ACC112 (cell line): ENCODE data around the gene ATG5.
A peak's percentile ranks its signal among the peaks of the same experiment; 100 is the strongest.

Experiments used
- H2AFZ ChIP-seq: fragments of 200-600 bp; sonication (generic); one replicate; pipeline ENCODE4 v1.6.0; 2017; ENCODE audit warnings: antibody characterized with exemption, low read length; ENCODE audit not compliant: unreplicated experiment
- H3K27ac ChIP-seq: fragments of 200-600 bp; sonication (generic); 2 replicates; pipeline ENCODE4 v1.5.1; 2014; ENCODE audit warnings: low read depth, mild to moderate bottlenecking, antibody characterized with exemption, low read length, moderate library complexity
- H3K27me3 ChIP-seq: fragments of 200-600 bp; sonication (generic); 2 replicates; pipeline ENCODE4 v1.6.1; 2014; ENCODE audit warnings: mild to moderate bottlenecking, antibody characterized with exemption, low read length, moderate library complexity, mixed read lengths; ENCODE audit not compliant: insufficient read depth
- H3K36me3 ChIP-seq: fragments of 200-600 bp; sonication (generic); 2 replicates; pipeline ENCODE4 v1.6.1; 2016; ENCODE audit warnings: mild to moderate bottlenecking, antibody characterized with exemption, low read length, moderate library complexity, mixed read lengths; ENCODE audit not compliant: insufficient read depth
- H3K4me1 ChIP-seq: fragments of 200-600 bp; sonication (generic); one replicate; pipeline ENCODE4 v1.6.1; 2016; ENCODE audit warnings: low read length, mixed read lengths; ENCODE audit not compliant: insufficient read depth, unreplicated experiment, control insufficient read depth
- H3K4me3 ChIP-seq: fragments of 200-600 bp; sonication (generic); 2 replicates; pipeline ENCODE4 v1.5.1; 2014; ENCODE audit warnings: mild to moderate bottlenecking, low read depth, low read length
- H3K79me2 ChIP-seq: fragments of 200-600 bp; sonication (generic); one replicate; pipeline ENCODE4 v1.6.0; 2016; ENCODE audit warnings: low read length; ENCODE audit not compliant: control insufficient read depth, unreplicated experiment, insufficient read depth

The ATG5 gene

DNA sequence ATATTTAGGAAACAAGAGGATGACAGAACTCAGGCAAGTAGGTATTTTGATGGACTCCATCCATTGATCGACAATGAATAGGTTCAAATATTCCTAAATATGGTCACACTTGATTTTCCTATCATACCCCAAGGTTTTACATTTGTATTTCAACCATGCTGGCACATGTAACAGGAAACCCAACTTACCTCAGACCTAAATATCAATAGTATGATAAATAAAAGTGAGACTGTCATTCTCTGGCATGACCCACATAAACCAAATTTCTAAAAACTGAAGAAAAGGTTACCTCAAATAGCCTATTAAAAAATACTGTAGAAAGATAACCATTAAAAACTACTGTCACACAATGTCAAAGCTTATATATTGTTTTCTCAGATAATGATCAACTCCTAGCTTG, 142.1 kb downstream of the ATG5 start:
- Histone ChIP-seq H3K79me2 (no peaks in the 10 kb centered on the region), H3K36me3 (0 out of 2 replicates have a peak, but pooled peaks cover 8% of the 10 kb centered on the region), H2AFZ (no peak overlapping the region), H3K27ac (no peak overlapping the region), H3K4me3 (no peak overlapping the region), H3K4me1 (peaks cover 36% of the 10 kb centered on the region), H3K27me3 (no peaks in the 10 kb centered on the region)

DNA sequence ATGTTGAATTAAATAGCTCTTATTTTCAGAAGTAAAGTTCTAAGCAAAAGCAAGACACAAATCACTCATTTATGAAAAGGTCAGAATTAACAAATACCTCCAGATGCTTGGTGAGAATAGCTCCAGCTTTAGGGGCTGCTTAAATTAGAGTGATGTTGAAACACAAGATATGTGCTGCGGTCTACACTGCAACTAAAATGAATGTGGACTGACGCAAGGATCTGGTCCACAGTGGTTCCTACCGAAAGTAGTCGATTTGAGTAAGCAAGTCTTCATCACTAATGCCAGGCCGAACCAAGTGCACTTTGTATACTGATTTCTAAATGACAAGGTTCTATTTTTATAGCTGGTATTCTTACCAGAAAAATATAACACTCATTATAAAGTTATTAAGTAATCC, 143.1 kb downstream of the ATG5 start:
- Histone ChIP-seq H3K27ac (peak overlapping the region; percentile 82), H3K36me3 (0 out of 2 replicates have a peak, but pooled peaks cover 8% of the 10 kb centered on the region), H3K79me2 (no peaks in the 10 kb centered on the region), H2AFZ (no peak overlapping the region), H3K4me1 (peaks cover 30% of the 10 kb centered on the region), H3K4me3 (no peak overlapping the region), H3K27me3 (no peaks in the 10 kb centered on the region)

DNA sequence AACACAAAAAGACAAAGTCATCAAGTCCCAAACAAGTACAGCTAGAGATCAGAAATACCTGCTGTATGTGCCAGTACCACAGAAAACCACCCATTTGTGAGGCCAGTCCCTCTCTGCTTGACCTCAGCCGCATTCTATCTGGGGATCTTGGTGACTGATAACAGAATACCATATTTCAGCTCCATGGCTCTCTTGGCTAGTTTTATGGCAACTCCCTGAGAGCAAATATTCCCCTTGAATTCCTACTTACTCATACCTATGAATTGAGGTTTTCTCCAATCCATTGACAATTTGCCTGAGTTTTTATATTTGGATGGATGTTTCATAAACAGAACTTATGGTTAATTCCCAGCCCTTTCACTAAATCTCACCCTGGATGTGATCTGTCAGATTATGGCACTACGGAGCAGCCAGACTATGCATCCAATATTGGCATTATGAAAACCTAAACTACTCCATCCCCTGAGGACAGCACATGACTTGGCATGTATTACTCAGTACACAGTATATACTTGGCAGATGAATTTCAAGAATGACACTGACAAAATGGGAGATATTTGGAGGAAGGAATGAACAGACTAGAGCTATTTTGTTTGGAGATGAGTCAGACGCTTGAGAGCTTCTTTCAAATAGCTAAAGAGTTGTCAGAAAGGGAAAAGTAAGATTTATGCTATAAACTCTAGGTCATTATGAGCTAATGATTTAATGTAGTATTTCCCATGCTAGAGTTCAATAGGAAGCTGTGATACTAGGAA, 143.7 kb downstream of the ATG5 start:
- Histone ChIP-seq H3K79me2 (no peaks in the 10 kb centered on the region), H3K36me3 (0 out of 2 replicates have a peak, but pooled peaks cover 8% of the 10 kb centered on the region), H3K27me3 (no peaks in the 10 kb centered on the region), H3K27ac (peak overlapping the region; percentile 82), H3K4me1 (peaks cover 25% of the 10 kb centered on the region), H2AFZ (no peak overlapping the region), H3K4me3 (peak overlapping the region; percentile 48)

DNA sequence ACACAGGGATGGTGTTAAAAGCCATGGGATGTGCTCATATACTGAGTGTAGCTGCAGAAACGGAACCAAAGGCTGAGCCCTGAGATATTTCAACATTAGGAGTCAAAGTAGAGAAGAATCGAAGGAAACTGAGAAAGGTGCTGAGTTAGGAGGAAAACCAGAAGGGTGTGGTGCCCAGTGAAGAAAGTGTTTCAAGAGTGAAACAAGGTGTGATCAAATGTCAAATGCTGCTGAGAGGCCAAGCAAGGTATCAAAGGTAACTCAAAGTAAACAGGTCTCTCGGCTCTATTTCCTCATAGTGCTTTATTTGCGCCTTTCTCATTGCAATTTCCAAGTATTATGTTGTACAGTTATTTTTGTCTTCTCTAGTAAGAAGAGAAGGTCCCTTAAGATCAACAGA, 145.4 kb downstream of the ATG5 start:
- no peak overlapping the region for H3K27ac ChIP-seq
- H3K27me3 ChIP-seq = no peaks in the 10 kb centered on the region
- peaks cover 25% of the 10 kb centered on the region for H3K4me1 ChIP-seq
- no peak overlapping the region for H2AFZ ChIP-seq
- H3K36me3 ChIP-seq = no peaks in the 10 kb centered on the region
- no peaks in the 10 kb centered on the region for H3K79me2 ChIP-seq
- no peak overlapping the region for H3K4me3 ChIP-seq

DNA sequence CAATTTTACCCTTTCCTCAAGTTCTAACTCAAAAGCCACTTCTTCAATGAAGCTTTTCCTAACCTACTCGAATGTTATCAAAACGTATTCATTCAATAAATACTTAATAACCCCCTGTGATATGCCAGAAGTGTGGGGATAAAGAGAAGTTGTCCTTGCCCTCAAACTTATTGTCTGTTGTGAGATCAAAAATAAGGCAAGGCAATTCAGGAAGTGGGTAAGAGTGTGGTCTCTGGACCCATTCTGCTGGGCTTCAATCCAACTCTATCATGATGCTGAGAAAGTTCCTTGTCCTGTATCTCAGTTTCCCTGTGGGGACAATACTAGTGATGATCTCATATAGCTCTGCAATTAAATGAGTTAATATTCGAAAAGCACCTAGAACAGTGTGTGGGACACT, 146.7 kb downstream of the ATG5 start:
- Histone ChIP-seq H3K27ac (no peak overlapping the region), H3K4me3 (no peak overlapping the region), H3K27me3 (no peaks in the 10 kb centered on the region), H3K36me3 (no peaks in the 10 kb centered on the region), H3K4me1 (peaks cover 19% of the 10 kb centered on the region), H3K79me2 (no peaks in the 10 kb centered on the region), H2AFZ (no peak overlapping the region)

DNA sequence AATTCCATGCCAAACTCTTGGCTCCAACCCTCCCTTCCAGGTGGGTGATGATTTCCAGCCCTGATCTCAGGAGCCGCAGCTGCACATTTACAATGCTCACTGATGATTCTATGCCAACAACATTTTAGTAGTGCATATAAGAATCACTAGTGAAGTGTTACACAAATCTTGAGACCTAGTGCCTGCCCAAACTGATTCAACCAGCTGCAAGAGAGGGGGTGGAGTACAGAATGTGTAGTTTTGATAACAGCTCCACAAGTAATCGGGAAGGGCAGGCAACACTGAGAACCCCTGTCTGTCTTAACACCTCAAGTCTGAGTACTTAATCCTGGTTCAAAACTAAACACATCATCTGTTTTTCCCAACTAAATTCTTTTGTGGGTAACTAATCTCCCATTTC, 147.8 kb downstream of the ATG5 start:
- Histone ChIP-seq H3K36me3 (no peaks in the 10 kb centered on the region), H3K27ac (no peak overlapping the region), H2AFZ (no peak overlapping the region), H3K79me2 (no peaks in the 10 kb centered on the region), H3K4me1 (peaks cover 18% of the 10 kb centered on the region), H3K27me3 (no peaks in the 10 kb centered on the region), H3K4me3 (no peak overlapping the region)

DNA sequence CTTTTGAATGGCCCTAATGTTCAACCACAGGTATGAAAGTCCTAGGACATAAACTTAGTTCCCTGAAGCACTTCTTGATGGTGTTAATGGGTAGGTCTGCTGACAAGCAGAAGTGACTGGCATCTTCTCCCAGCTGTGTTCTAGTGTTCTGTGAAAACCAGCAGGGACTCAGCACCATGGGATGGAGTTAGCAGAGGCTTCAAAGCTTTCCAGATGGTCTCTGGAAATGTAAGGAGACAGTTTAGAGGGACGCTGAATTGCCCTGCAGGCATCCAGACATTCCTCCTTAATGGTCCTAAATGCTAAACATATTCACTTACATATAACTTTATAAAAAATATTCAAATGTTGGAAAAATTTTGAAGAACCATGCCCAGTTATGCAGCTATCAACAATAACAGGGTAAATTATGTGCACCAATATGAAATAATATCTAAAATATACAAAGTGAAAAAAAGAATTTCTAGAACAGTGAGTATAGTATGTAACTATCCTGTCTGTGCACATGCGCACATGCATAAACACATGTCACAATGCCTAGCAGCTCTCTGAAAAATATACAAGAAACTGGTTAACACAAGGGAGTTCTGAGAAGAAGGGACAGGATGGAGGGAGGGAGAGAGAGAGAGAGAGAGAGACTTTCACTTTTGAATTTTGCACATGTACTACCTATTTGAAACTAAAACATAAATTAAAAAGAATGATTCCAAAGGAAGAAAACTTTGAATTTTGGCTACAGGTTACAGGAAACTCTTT, 152.3 kb downstream of the ATG5 start:
- H2AFZ ChIP-seq = no peak overlapping the region
- H3K27me3 ChIP-seq = no peaks in the 10 kb centered on the region
- H3K4me1 ChIP-seq = no peaks in the 10 kb centered on the region
- no peak overlapping the region for H3K4me3 ChIP-seq
- no peak overlapping the region for H3K27ac ChIP-seq
- no peaks in the 10 kb centered on the region for H3K79me2 ChIP-seq
- H3K36me3 ChIP-seq = no peaks in the 10 kb centered on the region

DNA sequence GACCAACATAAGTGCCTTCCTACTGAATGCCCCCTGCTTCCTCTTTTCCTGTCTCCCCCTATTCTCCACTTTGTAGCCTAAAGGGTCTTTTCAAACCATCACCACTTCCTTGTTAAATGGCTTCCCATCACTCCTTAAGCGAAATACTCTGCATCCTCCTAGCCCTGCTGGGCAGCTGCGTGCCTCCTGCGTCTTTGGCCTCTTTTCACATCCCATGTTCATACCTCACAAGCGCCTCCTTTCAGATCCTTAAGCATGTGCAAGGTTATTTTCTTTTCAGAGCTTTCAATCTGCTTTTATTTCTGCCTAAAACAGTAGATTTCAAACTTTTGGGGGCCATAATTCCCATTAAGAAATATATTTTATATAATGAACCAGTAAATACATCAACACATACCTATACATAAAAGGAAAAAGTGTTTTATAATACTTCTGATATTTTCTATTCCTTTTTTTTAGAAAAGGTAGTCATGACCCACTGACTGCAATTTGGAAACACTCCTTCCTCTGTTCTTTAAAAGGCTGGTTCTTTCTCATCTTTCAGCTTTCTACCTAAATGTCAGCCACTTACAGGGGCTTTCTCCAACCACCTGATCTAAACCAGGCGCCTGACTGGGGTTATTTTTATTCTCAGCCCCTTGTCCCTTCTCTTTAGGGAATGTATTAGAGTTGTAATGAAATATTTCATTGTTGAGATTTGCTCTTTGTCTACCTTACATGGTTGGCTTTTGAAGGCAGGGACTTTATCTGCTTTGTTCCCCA, 155.3 kb downstream of the ATG5 start:
- Histone ChIP-seq H3K27me3 (no peaks in the 10 kb centered on the region), H3K27ac (no peak overlapping the region), H3K4me3 (no peak overlapping the region), H2AFZ (no peak overlapping the region), H3K4me1 (no peaks in the 10 kb centered on the region), H3K36me3 (no peaks in the 10 kb centered on the region), H3K79me2 (no peaks in the 10 kb centered on the region)

DNA sequence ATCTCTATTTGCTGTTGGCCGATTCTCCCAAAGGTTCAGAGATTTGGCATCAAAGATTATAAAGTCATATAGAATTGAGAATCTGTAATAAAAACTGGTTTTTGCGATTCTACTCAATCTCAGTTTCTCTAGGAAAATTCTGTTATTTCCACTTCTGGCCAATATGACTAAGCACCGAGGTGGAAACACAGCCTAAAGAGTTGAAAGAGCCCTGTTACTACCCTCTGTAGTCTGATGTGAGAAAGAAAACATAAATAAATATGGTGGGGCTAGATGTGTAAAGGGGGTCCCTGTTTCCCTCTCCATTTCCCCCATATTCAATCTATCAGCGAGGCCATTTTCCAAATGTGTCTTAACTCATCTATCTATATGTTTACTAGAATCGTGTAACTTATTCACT, 156.0 kb downstream of the ATG5 start:
- Histone ChIP-seq H3K4me3 (no peak overlapping the region), H3K79me2 (no peaks in the 10 kb centered on the region)

DNA sequence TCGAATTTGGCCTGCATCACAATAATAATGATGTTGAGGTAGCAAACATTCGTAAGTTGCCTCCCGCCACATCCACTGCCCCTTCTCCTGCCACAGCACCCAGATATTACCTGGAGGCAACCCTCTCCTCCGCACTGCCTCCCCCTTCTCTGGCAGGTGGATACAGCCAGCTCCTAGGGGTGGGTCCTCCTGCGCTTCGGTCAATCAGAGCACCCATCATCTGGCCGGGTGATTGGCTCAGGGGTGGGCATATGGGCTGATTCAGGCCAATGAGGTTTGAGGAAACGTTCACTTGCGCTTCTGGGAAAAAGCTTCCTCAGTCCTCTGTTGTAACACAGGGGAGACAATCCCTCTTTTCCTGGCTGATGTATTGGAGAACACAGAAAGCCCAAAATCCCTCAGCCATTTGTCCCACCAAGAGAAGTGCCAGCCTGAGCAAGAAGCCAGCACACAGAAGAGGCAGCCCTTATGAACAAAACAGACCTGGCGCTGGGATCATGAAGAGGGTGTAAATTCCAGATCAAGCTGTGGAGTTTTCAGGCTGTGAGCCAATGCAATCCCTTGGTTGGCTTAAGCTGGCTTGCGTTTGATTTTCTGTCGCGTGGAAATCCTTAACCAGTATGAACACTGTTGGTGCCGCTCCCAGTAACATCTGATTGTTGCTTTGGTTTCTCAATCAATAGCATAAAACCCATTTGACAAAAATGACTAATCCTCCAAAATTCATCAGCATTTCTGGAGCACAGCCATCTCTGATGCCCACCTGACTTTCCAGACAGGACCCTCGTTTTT, 157.3 kb downstream of the ATG5 start:
- Histone ChIP-seq H3K4me3 (no peak overlapping the region), H3K27me3 (no peaks in the 10 kb centered on the region), H3K27ac (no peak overlapping the region), H3K36me3 (no peaks in the 10 kb centered on the region), H3K4me1 (peaks cover 16% of the 10 kb centered on the region), H3K79me2 (no peaks in the 10 kb centered on the region), H2AFZ (no peak overlapping the region)

More for the DNA sequence above, 156.0 kb downstream of the ATG5 start:
- Histone ChIP-seq H3K27ac (no peak overlapping the region), H2AFZ (no peak overlapping the region), H3K36me3 (no peaks in the 10 kb centered on the region), H3K27me3 (no peaks in the 10 kb centered on the region), H3K4me1 (peaks cover 4% of the 10 kb centered on the region)
